Memory B cell (primary cell): ENCODE data around the gene AP4M1.

Experiments used
- ATAC-seq: fragments of 150-1000 bp; cut with Tn5 transposase; 2 replicates; pipeline ENCODE4 v1.10.0; 2021; ENCODE audit warnings: low read depth, mild to moderate bottlenecking, moderate library complexity
- DNase-seq, 2 donors: peaks; one replicate each; pipeline ENCODE4 v3.0.0; 2022; ENCODE audit warnings: low spot score in 2 of 2
- H3K27ac Mint-ChIP-seq: one replicate; pipeline ENCODE4 v1.8.0; 2022; ENCODE audit warnings: mild to moderate bottlenecking, moderate library complexity, mixed read lengths
- H3K27me3 Mint-ChIP-seq: one replicate; pipeline ENCODE4 v1.8.0; 2022; ENCODE audit warnings: mixed read lengths
- H3K36me3 Mint-ChIP-seq: one replicate; pipeline ENCODE4 v1.8.0; 2022; ENCODE audit warnings: mild to moderate bottlenecking, mixed read lengths
- H3K4me1 Mint-ChIP-seq: one replicate; pipeline ENCODE4 v1.8.0; 2022; ENCODE audit warnings: mixed read lengths
- H3K4me3 Mint-ChIP-seq: one replicate; pipeline ENCODE4 v1.8.0; 2022; ENCODE audit warnings: mild to moderate bottlenecking, moderate library complexity, mixed read lengths
- H3K9me3 Mint-ChIP-seq: one replicate; pipeline ENCODE4 v1.8.0; 2022; ENCODE audit warnings: mixed read lengths

Gene AP4M1

DNA sequence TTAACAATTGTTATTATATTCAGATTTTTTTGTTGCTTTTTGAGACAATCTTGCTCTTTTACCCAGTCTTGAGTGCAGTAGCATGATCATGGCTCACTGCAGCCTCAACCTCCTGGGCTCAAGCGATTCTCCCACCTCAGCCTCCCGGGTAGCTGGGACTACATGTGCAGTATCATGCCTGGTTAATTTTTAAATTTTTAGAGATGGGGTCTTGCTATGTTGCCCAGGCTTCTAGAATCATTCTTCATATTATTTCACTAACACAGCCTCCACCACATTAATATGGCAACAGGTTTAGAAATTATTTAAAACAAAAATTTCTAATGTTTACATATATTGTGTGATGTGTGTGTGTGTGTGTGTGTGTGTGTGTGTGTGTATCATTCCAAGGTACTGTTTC is 45.8 kb downstream of the AP4M1 start:
- H3K27ac Mint-ChIP-seq, result no peak overlapping the region
- no peak overlapping the region for H3K4me3 Mint-ChIP-seq
- DNase-seq, result no peak
- no peak for ATAC-seq
- H3K36me3 Mint-ChIP-seq, result peaks cover 5% of the 10 kb centered on the region
- H3K4me1 Mint-ChIP-seq, result peaks cover 17% of the 10 kb centered on the region
- H3K9me3 Mint-ChIP-seq, result no peaks in the 10 kb centered on the region
- H3K27me3 Mint-ChIP-seq, result no peaks in the 10 kb centered on the region

DNA sequence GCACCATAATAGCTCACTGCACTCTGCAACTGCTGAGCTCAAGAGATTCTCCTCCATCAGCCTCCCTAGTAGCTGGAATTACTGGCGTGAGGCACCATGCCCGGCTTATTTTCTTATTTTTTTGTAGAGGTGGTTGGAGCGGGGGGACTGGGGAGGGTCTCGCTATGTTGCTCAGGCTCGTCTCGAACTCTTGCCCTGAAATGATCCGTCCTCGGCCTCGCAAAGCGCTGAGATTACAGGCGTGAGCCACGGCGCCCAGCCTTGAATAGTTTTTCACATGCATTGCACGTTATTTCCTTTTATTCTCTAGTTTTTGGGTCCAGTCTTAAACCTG is 46.7 kb downstream of the AP4M1 start:
- H3K36me3 Mint-ChIP-seq, result peaks cover 8% of the 10 kb centered on the region
- ATAC-seq, result peak; percentile 3
- peak overlapping the region; percentile 98 for H3K4me3 Mint-ChIP-seq
- H3K27ac Mint-ChIP-seq, result peak overlapping the region; percentile 95
- H3K9me3 Mint-ChIP-seq, result no peaks in the 10 kb centered on the region
- H3K4me1 Mint-ChIP-seq, result peaks cover 21% of the 10 kb centered on the region
- H3K27me3 Mint-ChIP-seq, result no peaks in the 10 kb centered on the region
- no peak for DNase-seq

DNA sequence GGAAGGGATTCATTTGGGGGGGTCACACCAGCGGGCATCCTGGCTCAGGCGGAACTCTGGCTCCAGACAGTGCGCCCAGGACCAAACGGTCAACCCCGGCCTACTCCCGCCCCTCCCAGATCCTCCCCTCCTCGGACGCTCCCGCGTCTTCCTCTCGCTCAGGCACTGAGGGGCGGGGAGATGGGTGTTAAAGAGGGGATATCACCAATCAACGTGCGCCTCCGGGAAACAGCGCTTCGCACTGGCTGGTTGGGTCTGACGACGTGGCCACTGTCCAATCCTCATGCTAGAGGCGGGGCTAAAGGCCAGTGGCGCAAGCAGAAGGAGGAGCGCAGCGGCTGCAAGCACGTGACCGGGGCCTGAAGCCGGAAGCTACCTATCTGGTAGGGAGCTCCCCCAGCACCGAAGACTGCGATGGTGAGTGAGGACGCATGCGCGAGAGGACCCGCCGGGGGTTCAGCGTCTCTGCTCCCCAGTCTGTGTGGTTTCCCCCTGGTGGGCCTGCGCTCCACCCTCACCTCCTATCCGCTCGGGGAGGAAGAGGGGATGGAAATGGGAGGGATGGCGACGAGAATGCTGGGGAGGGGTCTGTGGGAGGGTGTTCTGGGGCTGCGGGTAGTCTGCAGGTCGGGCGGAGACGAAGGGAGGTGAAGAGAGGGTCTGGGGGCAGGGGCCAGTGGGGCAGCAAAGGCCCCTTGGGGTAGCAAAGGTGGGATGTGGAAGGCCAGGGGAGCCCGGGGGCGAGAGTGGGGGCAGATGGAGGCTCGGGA is 47.3 kb downstream of the AP4M1 start, which contains the start of gene LAMTOR4:
Gene LAMTOR4, plus strand, starts transcription at position 360 of the 770 bp plus-strand sequence. Its CDS starts 55 bp downstream, at position 415.
- no peaks in the 10 kb centered on the region for H3K27me3 Mint-ChIP-seq
- H3K4me3 Mint-ChIP-seq, result peak within 1 kb of the TSS; percentile 98
- DNase-seq, result peak; percentile 87 to 96
- peak; percentile 92 for ATAC-seq
- H3K9me3 Mint-ChIP-seq, result no peaks in the 10 kb centered on the region
- peak within 1 kb of the TSS; percentile 95 for H3K27ac Mint-ChIP-seq
- H3K36me3 Mint-ChIP-seq, result peaks cover 10% of the 10 kb centered on the region
- peaks cover 24% of the 10 kb centered on the region for H3K4me1 Mint-ChIP-seq

DNA sequence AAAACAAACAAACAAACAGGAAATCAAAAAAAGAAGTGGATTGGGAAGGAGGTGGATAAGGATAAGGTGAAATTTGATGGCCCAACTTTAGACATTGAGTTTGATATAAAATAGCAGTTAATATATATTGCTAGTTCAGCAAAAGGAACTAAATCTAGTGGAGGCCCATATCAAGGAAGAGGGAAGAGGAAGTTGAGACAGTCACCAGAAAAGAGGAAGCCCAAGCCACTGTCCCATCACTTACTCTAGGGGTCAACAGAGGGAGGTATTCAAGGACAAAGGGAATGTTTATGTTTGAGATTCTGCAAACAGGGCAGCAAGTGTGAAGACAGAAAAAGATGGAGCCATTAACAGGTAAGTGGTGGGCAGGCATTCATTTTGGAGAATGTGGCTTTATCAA is 51.0 kb downstream of the AP4M1 start:
- no peaks in the 10 kb centered on the region for H3K9me3 Mint-ChIP-seq
- H3K36me3 Mint-ChIP-seq, result peaks cover 20% of the 10 kb centered on the region
- peak overlapping the region; percentile 62 for H3K27ac Mint-ChIP-seq
- H3K4me3 Mint-ChIP-seq, result peak overlapping the region; percentile 45
- DNase-seq (no peak), ATAC-seq (no peak)
- peaks cover 36% of the 10 kb centered on the region for H3K4me1 Mint-ChIP-seq
- H3K27me3 Mint-ChIP-seq, result no peaks in the 10 kb centered on the region

DNA sequence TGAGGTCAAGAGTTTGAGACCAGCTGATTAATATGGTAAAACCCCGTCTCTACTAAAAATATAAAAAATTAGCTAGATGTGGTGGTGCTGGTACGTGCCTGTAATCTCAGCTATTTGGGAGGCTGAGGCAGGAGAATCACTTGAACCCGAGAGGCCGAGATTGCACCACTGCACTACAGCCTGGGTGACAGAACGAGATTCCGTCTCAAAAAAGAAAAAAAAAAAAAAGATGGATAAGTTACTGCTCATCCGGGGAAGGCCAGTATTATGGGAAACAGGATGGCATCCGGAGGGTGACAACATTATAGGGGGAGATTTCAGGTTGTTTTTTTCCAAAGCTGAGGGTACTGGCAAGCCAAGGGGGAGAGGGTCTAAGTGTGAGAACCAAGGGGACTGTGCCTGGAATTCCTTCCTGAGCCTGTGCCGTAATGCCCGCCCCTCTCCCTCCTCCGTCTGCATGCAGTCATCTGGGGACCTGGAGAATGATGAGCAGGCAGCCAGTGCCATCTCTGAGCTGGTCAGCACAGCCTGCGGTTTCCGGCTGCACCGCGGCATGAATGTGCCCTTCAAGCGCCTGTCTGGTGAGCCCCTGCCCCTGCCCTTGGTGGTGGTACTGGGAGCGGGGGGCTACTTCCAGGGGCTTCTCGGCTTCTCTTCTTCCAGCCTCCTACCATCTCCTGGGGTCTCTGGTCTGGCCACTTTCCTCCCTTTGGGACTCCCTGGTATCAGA is 51.7 kb downstream of the AP4M1 start:
- H3K27me3 Mint-ChIP-seq, result no peaks in the 10 kb centered on the region
- H3K36me3 Mint-ChIP-seq, result peaks cover 20% of the 10 kb centered on the region
- peaks cover 40% of the 10 kb centered on the region for H3K4me1 Mint-ChIP-seq
- ATAC-seq, result no peak
- H3K27ac Mint-ChIP-seq, result peak overlapping the region; percentile 62
- no peaks in the 10 kb centered on the region for H3K9me3 Mint-ChIP-seq
- no peak for DNase-seq
- H3K4me3 Mint-ChIP-seq, result no peak overlapping the region

DNA sequence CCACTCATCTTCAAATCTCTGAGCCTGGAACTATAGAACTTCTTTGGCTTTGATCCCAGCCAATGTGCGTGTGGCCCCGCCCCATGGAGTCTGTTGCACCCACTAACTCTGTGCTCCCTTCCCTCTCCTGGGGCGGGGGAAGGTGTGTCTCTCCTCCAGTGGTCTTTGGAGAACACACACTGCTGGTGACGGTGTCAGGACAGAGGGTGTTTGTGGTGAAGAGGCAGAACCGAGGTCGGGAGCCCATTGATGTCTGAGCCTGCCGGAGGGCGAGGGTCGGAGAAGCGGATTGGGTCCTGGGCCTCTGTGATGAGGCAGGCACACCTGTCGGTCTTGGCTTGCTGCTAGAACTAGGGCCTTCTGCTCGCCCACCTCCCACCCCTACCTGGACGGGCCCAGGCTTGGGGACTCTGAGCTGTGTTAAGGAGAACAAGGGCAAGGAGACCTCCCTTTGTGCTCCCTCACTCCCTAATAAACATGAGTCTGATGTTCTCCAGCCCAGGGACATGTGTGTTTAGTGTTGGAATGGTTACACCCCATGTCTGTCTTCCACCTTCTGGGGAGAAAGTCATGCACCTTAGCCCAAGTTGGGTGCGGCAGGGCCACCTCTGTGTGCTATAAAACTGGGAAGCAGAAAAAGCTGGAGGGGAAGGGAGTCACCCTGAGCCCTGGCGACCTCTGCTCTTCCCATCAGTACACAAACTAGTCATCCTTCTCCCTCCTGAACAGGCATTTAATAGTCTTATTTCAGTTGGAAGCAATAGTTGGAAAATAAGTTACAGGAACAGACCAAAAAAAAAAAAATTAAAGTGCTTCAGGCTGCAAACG is 52.5 kb downstream of the AP4M1 start:
- peaks cover 33% of the 10 kb centered on the region for H3K4me1 Mint-ChIP-seq
- H3K27me3 Mint-ChIP-seq, result no peaks in the 10 kb centered on the region
- no peak for DNase-seq
- ATAC-seq, result no peak
- no peaks in the 10 kb centered on the region for H3K9me3 Mint-ChIP-seq
- H3K27ac Mint-ChIP-seq, result no peak overlapping the region
- no peak overlapping the region for H3K4me3 Mint-ChIP-seq
- peaks cover 20% of the 10 kb centered on the region for H3K36me3 Mint-ChIP-seq

DNA sequence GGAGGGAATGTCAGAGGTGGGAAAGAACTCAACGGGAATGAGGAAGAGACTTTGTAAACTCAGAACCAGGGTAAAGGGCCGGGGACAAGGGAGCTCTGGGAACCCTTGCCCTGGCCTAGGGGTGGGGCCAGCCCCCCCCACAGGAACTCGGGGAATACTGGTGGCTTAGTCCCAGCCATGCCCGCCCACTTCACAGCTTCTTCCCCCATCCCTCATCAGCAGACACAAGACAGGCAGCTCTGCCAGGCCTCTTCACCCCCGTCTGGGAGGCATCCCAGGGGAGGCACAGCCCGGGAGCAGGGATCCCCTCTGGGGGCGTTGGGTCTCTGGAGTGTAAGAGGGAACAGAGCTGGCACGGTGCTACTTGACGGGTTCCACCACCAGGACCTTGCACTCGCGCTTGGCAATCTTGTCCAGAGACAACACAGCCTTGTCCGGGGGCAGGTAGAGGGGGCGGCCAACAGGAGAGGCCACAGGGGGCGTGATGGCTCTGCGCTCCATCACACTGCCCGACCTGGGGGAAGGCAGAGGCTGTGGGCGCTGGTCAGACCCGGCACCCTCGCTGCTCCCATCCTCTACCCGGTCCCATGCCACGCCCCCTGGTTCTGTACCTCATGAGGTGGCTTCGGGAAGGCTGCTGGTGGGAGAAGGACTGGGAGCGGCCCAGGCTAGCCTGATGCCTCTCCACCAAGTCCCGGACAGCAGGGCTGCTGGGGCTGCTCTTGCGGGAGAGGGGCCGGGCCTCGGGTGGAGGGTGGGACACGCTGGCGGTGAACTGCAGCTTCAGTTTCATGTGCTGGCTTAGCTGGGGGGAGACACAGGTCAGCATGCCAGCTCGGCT is 53.4 kb downstream of the AP4M1 start:
- Mint-ChIP-seq H3K27me3 (no peaks in the 10 kb centered on the region), H3K27ac (no peak overlapping the region), H3K4me1 (peaks cover 33% of the 10 kb centered on the region), H3K36me3 (peaks cover 20% of the 10 kb centered on the region), H3K9me3 (no peaks in the 10 kb centered on the region), H3K4me3 (no peak overlapping the region)
- DNase-seq (no peak), ATAC-seq (no peak)

DNA sequence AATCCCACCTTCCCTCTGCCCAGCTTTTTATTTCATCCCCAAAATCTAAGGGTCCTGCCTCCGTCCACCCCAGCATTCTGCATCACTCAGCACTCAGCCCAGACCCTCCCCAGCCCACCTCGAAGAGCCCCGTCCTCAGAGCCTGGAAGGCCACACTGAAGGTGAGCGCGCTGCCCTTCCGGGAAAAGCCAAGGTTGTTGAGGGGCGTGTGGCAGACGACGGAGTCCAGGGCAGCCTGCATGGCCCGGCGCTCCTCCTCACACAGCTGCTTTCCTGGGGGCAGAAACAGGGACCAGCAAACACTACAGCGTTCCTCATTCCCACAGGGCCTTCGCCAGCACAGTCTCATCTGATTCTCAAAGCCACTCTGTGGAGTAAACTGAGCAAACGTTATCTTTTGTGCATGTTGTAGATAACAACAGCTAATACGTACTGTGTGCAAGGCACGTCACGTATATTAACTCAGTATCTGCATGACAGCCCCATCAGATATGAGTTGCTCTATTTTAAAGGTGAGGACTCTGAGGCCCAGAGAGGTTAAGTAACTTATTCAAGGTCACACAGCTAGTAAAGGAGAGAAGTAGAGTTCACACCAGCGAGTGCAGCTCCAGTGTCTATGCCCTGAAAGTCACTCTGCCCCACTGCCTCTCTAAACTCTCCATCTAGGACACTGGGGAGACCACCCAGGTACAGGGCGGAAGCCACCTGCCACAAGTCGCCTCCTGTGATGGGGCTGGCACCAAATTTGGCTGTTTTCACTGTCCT is 54.3 kb downstream of the AP4M1 start:
- Mint-ChIP-seq H3K36me3 (peaks cover 15% of the 10 kb centered on the region), H3K27me3 (no peaks in the 10 kb centered on the region), H3K4me3 (no peak overlapping the region), H3K27ac (no peak overlapping the region), H3K4me1 (peaks cover 25% of the 10 kb centered on the region), H3K9me3 (no peaks in the 10 kb centered on the region)
- ATAC-seq (no peak), DNase-seq (no peak)

DNA sequence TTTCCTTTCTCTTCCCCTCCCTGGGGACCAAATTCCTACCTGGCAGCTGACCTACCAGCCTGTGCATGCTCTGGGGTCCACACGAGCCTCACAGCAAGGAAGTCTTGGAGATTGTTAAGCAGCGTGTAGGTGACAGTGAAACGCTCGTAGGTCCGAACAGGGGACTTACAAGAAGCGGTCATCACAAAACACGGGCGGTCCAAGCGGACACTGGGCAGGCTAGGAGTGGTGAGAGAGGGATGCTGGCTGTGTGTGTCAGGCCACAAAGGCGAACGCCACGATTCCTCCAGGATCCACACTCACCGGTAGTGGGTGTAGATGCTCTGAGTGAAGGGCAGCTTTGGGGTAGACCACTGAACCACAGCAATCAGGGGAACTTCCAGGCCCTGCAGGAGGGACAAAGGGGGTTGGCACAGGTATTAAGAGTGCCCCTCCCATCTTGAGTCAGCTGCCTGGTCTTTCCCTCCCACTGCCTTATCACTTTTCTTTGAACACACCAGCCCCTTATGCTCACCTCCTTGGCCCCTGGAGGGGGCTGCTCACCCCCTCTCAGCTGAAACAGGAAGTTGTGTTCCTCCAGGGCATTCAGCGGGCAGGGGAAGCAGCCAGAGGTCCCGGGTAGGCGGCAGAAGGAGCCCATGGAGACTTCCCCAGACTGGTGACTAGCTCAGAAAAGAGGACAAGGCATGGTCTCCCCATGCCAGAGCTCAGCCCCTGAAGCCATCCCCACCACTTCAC is 55.1 kb downstream of the AP4M1 start:
- Mint-ChIP-seq H3K27me3 (no peaks in the 10 kb centered on the region), H3K36me3 (peaks cover 15% of the 10 kb centered on the region), H3K4me3 (peak overlapping the region; percentile 81), H3K4me1 (peaks cover 25% of the 10 kb centered on the region), H3K27ac (peak overlapping the region; percentile 88), H3K9me3 (no peaks in the 10 kb centered on the region)
- DNase-seq, result no peak
- ATAC-seq, result peak; percentile 53

DNA sequence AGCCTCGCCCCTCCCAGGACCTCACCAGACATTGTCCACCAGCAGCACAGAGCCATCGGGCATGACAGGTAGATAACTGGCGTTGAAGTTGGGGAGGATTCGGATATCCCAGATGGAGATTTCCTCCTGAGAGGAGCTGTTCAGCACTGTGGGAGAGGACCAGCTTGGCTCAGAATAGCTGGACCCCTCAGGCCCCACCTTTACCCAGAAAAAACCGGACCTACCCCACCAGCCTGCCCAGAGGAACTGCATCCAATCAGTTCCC is 55.6 kb downstream of the AP4M1 start:
- H3K36me3 Mint-ChIP-seq, result peaks cover 15% of the 10 kb centered on the region
- H3K4me1 Mint-ChIP-seq, result peaks cover 25% of the 10 kb centered on the region
- H3K27me3 Mint-ChIP-seq, result no peaks in the 10 kb centered on the region
- peak overlapping the region; percentile 88 for H3K27ac Mint-ChIP-seq
- DNase-seq (no peak), ATAC-seq (no peak)
- H3K4me3 Mint-ChIP-seq, result peak overlapping the region; percentile 81
- H3K9me3 Mint-ChIP-seq, result no peaks in the 10 kb centered on the region

DNA sequence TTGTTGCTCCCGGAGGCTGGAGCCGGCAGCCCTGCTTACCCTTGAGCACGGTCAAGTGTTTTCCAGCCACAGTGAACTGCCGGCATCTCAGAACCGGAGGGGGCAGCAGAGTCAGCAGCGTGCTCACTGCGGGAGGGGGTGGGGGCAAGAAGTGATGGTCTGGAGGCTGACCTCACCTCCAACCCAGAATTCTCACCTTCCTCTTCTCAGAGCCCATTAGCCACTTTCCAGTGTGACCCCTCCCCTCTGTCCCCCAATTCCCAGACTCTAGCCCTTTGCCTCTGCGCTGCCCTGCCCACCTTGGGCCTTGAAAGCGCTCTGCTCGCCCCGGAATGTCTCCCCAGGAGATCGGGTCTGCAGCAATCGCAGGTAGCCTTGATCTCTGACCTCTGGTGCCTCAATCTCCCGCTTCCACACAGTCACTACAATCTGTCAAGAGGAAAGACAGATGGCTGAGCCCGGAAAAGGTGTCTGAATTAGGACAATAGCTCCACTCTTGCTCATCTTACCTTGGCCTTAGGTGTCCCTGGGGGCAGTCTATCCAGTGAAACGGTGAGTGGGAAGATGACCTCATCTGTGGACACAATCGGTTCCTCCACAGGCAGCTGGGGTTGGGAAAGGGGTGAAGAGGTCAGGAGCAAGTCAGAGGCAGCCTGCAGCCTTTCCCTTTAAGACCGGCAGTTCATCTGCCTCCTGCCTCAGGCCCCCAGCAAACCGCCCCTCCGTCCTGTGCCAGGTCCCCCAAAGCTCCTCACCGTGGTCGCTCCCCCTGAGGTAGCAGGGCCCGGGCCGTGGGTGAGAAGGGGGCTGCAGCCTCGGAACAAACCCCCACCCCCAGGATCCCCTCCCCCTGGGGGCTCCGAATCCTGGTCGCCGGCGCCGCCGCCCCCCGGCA is 56.1 kb downstream of the AP4M1 start:
- Mint-ChIP-seq H3K27me3 (no peaks in the 10 kb centered on the region), H3K27ac (peak overlapping the region; percentile 88), H3K36me3 (peaks cover 12% of the 10 kb centered on the region), H3K4me1 (peaks cover 20% of the 10 kb centered on the region), H3K4me3 (peak overlapping the region; percentile 81), H3K9me3 (no peaks in the 10 kb centered on the region)
- no peak for ATAC-seq
- no peak for DNase-seq
